Brain pericyte (primary cell): ENCODE data around the gene DKKL1.
"Not testable (repeated sequence)": the region's sequence is repeated elsewhere in the genome, so short reads cannot be mapped to it uniquely, and the experiment has no call there.

Experiments
- DNase-seq: peaks from one replicate; pipeline ENCODE4 v3.0.0-alpha.2; 2012; ENCODE audit warnings: low read depth, low spot score

DKKL1 gene

DNA sequence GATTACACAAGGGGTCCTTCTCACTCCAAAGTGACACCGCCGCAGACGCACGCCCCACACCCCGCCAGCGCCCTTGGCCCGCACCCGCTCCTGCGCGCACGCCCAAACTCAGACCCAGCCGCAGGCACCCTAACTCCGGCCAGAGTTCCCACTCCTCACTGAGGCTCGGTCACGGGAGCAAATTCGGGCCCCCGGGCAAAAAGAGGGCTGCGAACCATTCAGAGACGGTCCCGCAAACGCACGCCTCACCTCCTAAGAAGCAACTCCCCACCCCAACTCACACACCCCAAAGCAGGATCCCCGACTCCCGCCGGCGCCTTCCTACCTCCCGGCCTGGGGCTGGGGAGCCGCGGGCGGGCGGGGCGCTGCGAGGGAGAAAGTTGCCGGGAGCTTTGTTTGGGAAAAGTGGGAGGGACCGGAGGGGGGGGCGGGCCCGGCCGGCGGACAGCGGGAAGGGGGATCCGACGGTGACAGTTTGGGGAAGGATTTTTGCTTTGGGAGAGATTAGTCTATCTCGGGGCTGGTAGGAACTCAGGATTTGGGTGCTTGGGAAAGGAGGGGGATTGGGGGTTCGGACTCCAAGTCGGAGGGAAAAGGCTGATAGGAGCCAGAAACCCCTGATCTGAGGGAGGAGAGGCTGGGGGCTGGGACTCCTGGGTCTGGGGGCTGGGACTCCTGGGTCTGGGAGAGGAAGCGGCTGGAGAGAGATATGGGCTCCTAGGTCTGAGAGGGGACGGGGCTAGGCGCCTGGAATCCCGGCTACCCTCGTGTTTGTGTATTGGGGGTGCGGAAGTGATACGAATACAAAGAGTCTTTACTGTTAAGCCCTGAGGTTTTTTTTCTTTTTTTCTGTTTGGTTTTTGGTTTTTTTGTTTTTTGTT, 1.4 kb upstream of the DKKL1 start, which contains the start of gene TEAD2:
TSS of gene TEAD2 (minus strand) at position 369 of the 881 bp plus-strand sequence. CDS start 2,341 bp downstream, outside the sequence.
- DNase-seq = no peak

DNA sequence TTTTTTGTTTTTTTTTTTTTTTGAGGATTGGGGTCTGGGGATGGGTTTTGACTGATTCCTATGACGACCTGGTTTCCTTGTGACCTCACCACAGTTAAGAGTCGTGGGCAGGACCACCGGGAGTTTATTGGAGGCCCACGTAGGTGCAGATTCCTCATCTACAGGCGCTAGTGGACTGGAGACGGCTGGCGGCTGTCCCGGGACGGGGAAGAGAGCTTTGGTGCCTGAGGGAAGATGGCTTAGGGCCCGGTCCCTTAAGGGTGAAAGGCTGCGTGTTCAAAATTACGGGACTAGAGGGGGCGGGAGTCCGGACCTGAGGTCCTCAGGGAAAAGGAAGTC, 779 bp upstream of the DKKL1 start:
- DNase-seq = no peak

DNA sequence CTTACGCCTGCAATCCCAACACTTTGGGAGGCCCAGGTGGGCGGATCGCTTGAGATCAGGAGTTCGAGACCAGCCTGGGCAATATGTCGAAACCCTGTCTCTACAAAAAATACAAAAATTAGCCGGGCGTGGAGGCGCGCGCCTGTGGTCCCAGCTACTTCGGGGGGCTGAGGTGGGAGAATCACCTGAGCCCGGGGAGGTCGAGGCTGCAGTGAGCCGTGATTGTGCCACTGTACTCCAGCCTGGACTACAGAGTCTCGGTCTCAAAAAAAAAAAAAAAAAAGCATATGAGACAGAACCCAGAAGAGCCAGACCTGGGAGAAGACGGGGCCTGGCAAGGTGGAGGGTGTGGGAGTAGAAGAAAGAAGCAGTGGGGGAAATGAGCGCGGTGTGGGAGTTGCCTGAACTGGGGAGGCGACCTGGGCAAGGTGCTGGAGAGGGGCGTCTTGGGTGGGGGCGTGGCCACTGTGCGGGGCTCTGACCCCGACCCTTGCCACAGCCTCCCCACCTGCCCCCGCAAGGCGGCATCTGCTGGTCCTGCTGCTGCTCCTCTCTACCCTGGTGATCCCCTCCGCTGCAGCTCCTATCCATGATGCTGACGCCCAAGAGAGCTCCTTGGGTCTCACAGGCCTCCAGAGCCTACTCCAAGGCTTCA, 533 bp downstream of the DKKL1 start:
- DNase-seq = no peak

GRCh38 chr19:49366110-49366509, 2.4 kb downstream of the DKKL1 start:
- no peak for DNase-seq

DNA sequence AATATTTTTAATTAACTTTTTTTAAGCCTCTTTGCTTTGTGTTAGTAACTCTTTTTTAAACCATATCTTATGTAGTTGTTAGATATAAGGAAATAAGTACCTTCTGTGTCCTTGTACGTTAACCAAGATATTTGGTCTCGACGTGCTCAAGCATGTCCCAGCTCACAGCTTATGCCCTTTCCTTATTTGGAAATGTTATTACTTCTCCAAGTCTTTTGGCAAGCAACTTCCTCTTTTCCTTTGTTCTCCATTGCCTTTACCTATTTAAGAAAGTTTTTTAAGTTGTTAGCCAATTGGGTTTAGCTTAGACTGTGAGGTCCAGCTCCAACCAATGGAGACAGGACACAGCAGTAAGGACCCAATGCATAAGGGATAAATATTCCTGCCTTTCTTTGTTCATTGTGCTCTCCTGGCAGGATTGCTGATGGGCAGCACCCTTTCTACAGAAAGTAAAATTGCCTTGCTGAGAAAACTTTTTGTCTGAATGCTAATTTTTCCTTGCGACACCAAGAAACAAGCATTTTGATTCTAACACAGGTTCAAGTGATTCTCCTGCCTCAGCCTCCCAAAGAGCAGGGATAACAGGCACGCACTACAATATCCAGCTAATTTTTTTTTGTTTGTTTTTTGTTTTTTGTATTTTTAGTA, 5.2 kb downstream of the DKKL1 start:
- no peak for DNase-seq

GRCh38 chr19:49371184-49371583, 7.5 kb downstream of the DKKL1 start:
- DNase-seq = no peak

DNA sequence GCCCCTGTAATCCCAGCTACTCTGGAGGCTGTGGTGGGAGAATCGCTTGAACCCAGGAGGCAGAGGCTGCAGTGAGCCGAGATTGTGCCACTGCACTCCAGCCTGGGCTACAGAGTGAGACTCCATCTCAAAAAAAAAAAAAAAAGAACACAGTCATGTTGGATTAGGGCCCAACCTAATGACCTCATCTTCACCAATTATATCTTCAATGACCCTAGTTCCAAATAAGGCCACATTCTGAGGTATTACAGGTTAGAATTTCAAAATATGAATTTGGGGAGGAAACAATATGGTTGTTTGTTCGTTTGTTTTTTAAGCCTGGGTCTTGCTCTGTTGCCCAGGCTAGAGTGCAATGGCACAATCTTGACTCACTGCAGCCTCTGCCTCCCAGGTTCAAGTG, 9.5 kb downstream of the DKKL1 start:
- DNase-seq = not testable (repeated sequence)

- no peak for DNase-seq
Measured at GRCh38 chr19:49374665-49375434, 11.2 kb downstream of the DKKL1 start.

- no peak for DNase-seq
Measured at GRCh38 chr19:49378512-49378911, 14.8 kb downstream of the DKKL1 start.

DNA sequence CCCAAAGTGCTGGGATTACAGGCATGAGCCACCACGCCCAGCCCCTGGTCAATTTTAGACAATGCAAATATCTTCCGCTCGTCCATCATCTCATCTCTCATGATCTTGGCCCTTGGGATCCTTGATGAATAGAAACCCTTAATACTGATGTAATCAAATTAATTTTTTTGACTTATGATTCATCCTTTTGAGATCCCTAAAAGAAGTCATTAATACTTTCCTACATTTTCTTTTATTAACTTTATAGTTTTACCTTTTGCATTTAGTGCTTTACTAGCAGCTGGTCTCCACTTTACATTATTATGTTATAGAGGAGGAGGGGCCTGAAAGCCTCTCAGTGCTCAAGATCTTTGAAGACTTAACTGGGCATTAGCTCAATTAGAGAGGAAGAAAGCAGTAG, 16.7 kb downstream of the DKKL1 start:
- DNase-seq = no peak

DNA sequence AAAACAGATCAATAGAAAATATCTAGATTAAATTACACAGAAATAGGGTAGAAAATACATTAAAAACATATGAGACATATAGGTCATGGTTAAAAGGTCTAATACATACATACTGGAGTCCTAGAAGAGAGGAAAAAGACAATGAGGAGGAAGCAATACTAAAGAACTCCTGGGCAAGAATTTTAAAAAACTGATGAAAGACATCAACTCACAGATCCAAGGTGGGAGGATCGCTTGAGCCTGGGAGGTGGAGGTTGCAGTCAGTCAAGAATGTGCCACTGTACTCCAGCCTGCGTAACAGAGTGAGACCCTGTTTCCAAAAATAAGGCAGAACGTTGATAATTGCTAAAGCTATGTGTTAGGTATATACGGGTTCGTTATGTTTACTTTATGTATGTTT, 19.0 kb downstream of the DKKL1 start:
- DNase-seq = no peak

DNA sequence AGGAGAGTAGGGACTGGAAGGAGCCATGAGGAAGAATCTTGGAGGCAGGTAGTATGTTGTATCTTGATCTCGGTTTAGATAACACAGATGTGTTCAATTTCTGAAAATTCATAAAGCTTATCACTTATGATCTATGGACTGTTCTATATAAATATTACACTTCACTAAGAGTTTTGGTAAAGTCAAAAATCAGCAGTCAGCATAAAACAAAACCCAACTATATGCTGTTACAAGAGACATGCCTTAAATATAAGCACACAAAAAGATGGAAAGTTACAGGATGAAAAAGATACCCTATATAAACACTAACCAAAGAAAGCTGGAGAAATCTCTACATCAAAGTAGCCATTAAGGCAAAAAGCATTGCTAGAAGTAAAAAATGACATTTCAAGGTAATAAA, 19.9 kb downstream of the DKKL1 start:
- DNase-seq = no peak

DNA sequence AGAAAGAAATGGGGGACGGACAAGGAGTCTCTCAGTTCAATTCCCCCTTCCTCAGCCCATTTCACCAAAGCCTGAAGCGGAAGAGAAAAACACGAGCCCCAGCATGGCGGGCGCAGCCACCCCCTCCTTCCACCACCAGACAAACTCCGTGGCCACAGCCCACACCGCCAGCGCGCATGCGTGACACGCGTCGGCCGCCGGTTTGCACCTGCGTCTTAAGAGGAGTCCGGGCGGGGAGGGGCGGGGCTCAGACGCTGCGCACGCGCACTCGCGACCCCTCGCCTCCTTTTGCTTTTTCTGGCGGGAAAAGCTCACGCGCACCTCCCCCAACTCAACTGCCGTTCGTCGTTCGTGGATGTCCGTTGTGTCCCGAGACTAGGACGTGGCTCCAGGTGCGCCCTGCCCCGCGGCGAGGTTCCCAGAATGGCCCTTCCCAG, 24.3 kb downstream of the DKKL1 start, which contains the start of gene KASH5:
TSS of gene KASH5 (plus strand) at position 314 of the 437 bp plus-strand sequence. CDS start 2,635 bp downstream, outside the sequence.
- no peak for DNase-seq

GRCh38 chr19:49389406-49389805, 25.7 kb downstream of the DKKL1 start:
- DNase-seq = no peak

DNA sequence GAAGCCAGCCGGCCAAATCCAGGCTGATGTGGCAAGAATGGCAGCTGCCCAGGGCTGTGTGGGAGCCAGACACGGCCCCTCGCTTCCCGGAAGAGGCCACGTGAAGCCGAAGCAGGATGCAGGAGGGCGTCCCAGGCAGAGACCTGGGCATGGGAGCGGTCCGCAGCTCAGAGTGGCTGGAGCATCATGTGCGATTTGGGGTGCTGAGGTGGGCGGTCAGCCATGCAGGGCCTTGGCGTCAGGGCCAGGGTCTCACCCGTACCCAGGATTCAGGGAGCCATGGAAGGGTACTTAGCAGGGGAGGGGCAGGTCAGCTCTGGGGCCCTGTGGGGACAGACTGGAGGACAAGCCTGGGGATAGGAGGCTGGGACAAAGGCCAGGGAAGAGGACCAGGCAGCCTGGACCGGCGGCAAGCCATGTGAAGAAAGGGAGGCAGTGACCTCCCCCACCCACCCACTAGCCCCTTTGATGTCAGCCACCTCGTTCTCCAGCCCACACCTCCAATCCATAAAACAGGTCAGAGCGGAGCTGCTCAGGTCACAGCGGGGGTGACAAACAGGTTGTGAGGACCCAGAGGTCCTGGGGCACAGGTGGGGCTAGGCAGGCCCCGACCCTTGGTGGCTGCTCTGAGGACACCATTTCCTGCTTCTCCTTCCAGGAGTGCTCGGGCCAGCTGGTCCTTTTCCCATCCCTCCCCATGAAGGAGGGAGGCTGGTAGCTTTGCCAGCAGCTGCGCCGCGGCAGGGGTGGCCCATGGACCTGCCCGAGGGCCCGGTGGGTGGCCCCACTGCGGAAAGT, 26.7 kb downstream of the DKKL1 start:
- DNase-seq = no peak

- DNase-seq = no peak
Measured at GRCh38 chr19:49390929-49391359, 27.3 kb downstream of the DKKL1 start.

- DNase-seq = no peak
Measured at GRCh38 chr19:49391581-49392399, 28.1 kb downstream of the DKKL1 start.

DNA sequence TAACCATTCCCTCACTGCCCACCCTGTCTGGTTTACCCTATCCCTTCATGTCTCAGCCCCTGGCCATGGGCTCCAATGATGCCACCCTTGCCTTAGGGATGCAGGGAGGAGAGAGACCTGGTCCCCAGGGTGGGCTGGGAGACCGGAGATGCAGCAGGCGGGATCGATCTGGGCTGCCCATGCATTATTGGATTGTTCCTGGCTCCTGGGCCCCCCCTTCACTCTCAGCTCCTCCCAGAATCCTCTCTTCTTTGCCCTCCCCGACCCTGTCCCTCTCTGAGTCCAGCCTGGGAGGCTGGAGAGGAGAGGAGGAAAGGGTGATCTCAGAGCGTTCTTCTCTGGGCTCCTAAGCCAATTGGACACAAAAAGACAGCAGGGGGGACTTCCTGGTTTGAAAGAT, 30.2 kb downstream of the DKKL1 start:
- no peak for DNase-seq

GRCh38 chr19:49395581-49396407, 32.1 kb downstream of the DKKL1 start:
- DNase-seq = no peak
